ENCODE data around the gene GRAMD1B. TPM values are rescaled to one million over a fixed set of nuclear protein-coding genes. Genes with fewer than 3 reads are reported as not detected.

The GRAMD1B gene
- 10 to 100 TPM in 1 of 3 donors, 1 to 10 TPM in 2; 2.0 to 10.2 (median 8.2) TPM for total RNA-seq

DNA sequence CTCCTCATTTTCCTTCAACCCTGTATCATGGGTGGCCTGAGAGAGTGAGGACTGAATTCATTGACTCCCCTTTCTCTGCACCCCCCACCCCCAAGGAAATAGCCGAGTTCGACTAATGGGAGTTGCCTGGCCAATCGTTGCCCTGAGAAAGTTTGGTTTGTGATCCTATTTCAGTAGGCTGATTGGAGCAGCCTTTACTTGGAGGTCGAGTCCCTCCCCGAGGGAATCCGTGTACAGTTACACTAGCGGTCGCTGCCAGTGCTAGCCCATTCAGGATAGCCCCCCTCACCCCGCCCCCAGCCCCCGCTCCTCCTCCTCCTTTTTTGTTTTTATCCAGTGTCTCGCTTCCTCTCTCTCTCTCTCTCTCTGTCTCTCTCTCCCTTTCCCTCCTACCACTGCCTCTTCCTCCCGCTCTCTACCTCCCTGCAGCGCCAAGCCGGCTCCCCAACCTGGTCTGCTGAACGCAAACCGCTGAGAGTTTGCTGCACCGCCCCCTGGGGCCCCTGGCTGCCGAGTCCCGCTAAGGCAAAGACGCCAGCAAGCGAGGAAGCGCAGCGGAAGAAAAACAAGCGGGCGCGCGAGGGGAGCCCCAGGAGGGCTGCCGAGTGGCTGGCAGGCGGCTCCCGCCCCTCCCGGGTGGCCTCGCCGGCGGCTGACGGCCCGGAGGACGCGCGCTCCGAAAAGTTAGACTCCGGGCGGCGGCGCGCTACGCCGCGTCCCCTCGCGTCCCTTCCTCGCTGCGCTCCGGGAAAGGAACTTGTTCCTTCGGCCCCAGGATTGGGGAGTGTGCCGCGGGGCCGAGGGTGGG is at the start of gene GRAMD1B:
Gene GRAMD1B, plus strand, starts transcription at position 357 of the 808 bp plus-strand sequence. CDS start 524 bp downstream, outside the sequence.
- Histone ChIP-seq H3K27me3 (no peaks in the 10 kb centered on the region), H3K27ac (peak within 1 kb of the TSS; percentile 45 to 71), H3K4me3 (peak within 1 kb of the TSS; percentile 49 to 85 (median 66))

DNA sequence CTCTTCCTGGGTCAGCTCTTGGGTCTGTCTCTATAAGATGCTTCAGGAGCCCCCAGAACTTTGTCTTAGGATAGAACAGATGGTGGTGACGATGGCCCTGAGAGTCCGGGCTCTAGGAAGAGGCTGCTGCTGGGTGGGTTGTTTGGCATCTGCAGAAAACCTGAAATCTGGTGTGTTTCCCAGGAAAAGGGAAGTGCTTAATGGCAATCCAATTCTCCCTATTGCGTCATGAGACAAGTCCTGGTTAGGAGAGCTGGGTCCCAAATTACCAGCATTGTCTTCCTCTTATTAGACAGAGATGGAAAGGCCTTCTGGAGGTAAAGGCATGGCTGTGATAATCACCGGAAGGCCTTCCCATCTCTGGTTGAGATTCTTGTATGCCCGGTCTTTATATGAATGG is 48.9 kb upstream of the GRAMD1B start:
- Histone ChIP-seq H3K27ac (no peak overlapping the region), H3K4me3 (no peak overlapping the region), H3K27me3 (no peaks in the 10 kb centered on the region), H3K4me1 (no peaks in the 10 kb centered on the region), H3K36me3 (no peaks in the 10 kb centered on the region), H3K9me3 (no peaks in the 10 kb centered on the region)
- intact Hi-C loops (cut with DNase I; ENCODE audit: low total_unique reads): no loop called here
- DNase-seq (ENCODE audit: low spot score in 2 of 2): no peak
- TF ChIP-seq POLR2A (IDR thresholded peaks at IDR 0.05) (no peak), POLR2AphosphoS5 (IDR thresholded peaks at IDR 0.05) (no peak)
- TF ChIP-seq, protein P1, sequence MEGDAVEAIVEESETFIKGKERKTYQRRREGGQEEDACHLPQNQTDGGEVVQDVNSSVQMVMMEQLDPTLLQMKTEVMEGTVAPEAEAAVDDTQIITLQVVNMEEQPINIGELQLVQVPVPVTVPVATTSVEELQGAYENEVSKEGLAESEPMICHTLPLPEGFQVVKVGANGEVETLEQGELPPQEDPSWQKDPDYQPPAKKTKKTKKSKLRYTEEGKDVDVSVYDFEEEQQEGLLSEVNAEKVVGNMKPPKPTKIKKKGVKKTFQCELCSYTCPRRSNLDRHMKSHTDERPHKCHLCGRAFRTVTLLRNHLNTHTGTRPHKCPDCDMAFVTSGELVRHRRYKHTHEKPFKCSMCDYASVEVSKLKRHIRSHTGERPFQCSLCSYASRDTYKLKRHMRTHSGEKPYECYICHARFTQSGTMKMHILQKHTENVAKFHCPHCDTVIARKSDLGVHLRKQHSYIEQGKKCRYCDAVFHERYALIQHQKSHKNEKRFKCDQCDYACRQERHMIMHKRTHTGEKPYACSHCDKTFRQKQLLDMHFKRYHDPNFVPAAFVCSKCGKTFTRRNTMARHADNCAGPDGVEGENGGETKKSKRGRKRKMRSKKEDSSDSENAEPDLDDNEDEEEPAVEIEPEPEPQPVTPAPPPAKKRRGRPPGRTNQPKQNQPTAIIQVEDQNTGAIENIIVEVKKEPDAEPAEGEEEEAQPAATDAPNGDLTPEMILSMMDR (IDR thresholded peaks at IDR 0.05): no peak

More for the DNA sequence above, at the start of gene GRAMD1B:
- no peaks in the 10 kb centered on the region for H3K4me1 ChIP-seq
- intact Hi-C loops (cut with DNase I; ENCODE audit: low total_unique reads): no loop called here
- no peak for TF ChIP-seq POLR2AphosphoS5 (IDR thresholded peaks at IDR 0.05)
- TF ChIP-seq POLR2A (IDR thresholded peaks at IDR 0.05): no peak
- TF ChIP-seq, protein P1 (IDR thresholded peaks at IDR 0.05): no peak
- H3K9me3 ChIP-seq: no peaks in the 10 kb centered on the region
- no peak for DNase-seq (ENCODE audit: low spot score in 2 of 2)
- H3K36me3 ChIP-seq: no peaks in the 10 kb centered on the region

DNA sequence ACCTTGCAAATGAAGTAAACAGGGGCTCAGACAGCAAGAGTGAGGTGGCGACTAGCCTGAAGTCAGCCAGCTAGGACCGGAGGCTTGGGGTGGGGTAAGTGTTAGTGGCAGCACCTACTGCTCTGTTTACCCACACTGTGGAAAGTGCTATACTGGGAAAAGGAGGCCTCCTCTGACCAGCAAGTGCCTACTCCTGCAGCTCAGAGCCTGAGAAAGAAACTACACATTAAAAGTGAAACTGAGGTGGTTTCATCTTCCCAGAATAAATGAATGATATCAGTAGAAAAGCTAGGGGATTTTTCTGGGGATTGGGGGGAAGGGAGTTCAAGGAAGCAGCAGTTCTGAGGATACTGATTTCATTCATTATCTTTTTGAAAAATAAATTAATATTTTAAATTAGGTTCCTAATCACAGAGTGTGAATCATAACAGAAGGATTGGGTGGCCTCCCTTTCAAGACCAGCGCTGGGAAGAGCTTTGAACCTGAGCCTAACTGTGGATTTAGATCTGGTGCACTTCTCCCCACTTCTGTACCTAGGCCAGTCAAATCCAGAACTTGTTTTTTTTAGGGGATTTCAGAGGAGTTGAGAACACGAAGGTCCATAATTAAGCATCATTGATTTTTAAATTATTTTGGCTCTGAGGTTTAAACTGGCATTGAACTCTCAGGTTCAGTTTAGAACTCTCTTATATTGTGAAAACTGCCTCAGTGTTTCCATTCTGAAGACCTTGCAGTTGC is 48.1 kb upstream of the GRAMD1B start:
- intact Hi-C loops (cut with DNase I; ENCODE audit: low total_unique reads): no loop called here
- H3K27me3 ChIP-seq: no peaks in the 10 kb centered on the region
- H3K9me3 ChIP-seq: no peaks in the 10 kb centered on the region
- no peak for TF ChIP-seq POLR2A (IDR thresholded peaks at IDR 0.05)
- TF ChIP-seq, protein P1 (IDR thresholded peaks at IDR 0.05): no peak
- no peak for TF ChIP-seq POLR2AphosphoS5 (IDR thresholded peaks at IDR 0.05)
- no peak overlapping the region for H3K4me3 ChIP-seq
- no peak overlapping the region for H3K27ac ChIP-seq
- no peak for DNase-seq (ENCODE audit: low spot score in 2 of 2)
- H3K4me1 ChIP-seq: no peaks in the 10 kb centered on the region
- H3K36me3 ChIP-seq: no peaks in the 10 kb centered on the region

DNA sequence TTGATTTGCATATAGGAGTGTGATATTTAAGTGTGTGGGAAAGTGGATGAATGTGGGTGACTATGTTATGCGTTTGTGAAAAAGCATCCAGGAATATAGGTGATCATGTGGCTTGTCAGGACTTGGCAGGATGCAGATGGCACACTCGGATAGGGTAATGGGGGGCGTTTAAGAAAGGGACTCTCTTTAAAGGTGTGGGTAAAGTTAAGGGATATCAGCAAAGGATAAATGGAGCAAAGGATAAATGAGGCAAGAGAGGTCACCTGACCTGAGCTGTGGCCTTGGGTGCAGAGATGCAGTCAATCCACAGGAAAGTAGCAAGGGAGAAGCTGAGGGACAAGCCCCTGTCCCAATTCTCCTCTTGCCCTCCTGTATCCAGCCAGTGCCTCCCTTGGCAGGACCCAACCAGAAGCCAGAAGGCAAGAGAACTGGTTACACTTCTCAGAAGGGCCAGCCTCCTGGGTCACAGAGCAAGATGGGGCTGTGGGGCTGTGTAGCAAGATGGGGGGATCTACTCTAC is 47.5 kb upstream of the GRAMD1B start:
- H3K4me3 ChIP-seq: no peak overlapping the region
- H3K36me3 ChIP-seq: no peaks in the 10 kb centered on the region
- no peak for TF ChIP-seq POLR2A (IDR thresholded peaks at IDR 0.05)
- no peak for TF ChIP-seq POLR2AphosphoS5 (IDR thresholded peaks at IDR 0.05)
- TF ChIP-seq, protein P1 (IDR thresholded peaks at IDR 0.05): no peak
- intact Hi-C loops (cut with DNase I; ENCODE audit: low total_unique reads): no loop called here
- H3K9me3 ChIP-seq: no peaks in the 10 kb centered on the region
- no peaks in the 10 kb centered on the region for H3K27me3 ChIP-seq
- no peaks in the 10 kb centered on the region for H3K4me1 ChIP-seq
- no peak for DNase-seq (ENCODE audit: low spot score in 2 of 2)
- no peak overlapping the region for H3K27ac ChIP-seq

DNA sequence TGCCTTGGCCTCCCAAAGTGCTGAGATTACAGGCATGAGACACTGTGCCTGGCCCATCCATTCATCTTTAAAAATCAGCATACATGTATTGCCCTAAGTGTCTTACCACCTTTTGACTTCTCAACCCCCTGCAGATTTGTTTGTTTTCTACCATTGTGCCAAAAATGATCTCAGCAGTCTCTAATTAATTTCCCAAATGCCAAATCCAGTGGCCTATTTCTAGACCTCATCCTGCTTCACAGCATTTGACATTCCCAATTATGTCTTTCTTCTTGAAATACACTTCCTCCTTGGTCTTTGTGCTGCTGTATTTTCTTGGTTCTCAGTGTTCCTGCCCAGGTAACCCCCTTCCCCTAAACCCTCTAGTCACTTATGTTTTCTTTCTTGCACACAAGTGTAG is 46.0 kb upstream of the GRAMD1B start:
- H3K9me3 ChIP-seq: no peaks in the 10 kb centered on the region
- no peak overlapping the region for H3K27ac ChIP-seq
- no peak overlapping the region for H3K4me3 ChIP-seq
- H3K27me3 ChIP-seq: no peaks in the 10 kb centered on the region
- H3K4me1 ChIP-seq: no peaks in the 10 kb centered on the region
- no peak for DNase-seq (ENCODE audit: low spot score in 2 of 2)
- no peak for TF ChIP-seq POLR2A (IDR thresholded peaks at IDR 0.05)
- TF ChIP-seq, protein P1 (IDR thresholded peaks at IDR 0.05): no peak
- TF ChIP-seq POLR2AphosphoS5 (IDR thresholded peaks at IDR 0.05): no peak
- intact Hi-C loops (cut with DNase I; ENCODE audit: low total_unique reads): no loop called here
- no peaks in the 10 kb centered on the region for H3K36me3 ChIP-seq

All from breast epithelium (tissue), 4 donors.